H7 (cell line): ENCODE results near the gene C12orf57. TPM values are rescaled to one million over a fixed set of nuclear protein-coding genes. Genes with fewer than 3 reads are reported as not detected.
"Not testable (repeated sequence)": the region's sequence is repeated elsewhere in the genome, so short reads cannot be mapped to it uniquely, and the experiment has no call there.

Experiments used
- DNase-seq: peaks from one replicate; pipeline ENCODE4 v3.0.0; 2012
- H3K27me3 ChIP-seq: 2 replicates; pipeline ENCODE4 v1.6.0; 2011; ENCODE audit warnings: mild to moderate bottlenecking, low read length; ENCODE audit not compliant: control insufficient read depth, insufficient read depth
- H3K36me3 ChIP-seq: replicated peaks from 2 replicates; pipeline ENCODE4 v1.5.1; 2011; ENCODE audit warnings: low read length; ENCODE audit not compliant: control insufficient read depth, insufficient read depth
- H3K4me3 ChIP-seq: 2 replicates; pipeline ENCODE4 v1.5.1; 2011; ENCODE audit warnings: low read depth, mild to moderate bottlenecking, control low read depth, low read length, moderate library complexity; ENCODE audit not compliant: insufficient read depth
- total RNA-seq: library from RNA; depleted of rRNA; stranded (reverse); fragments of >200 nt; shearing (Covaris generic); gene quantifications from 2 replicates; pipeline ENCODE4 v1.2.3, GENCODE V29; 2014; rRNA removed

The C12orf57 gene, protein sequence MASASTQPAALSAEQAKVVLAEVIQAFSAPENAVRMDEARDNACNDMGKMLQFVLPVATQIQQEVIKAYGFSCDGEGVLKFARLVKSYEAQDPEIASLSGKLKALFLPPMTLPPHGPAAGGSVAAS
- 136 and 153 TPM in 2 replicates for total RNA-seq

DNA sequence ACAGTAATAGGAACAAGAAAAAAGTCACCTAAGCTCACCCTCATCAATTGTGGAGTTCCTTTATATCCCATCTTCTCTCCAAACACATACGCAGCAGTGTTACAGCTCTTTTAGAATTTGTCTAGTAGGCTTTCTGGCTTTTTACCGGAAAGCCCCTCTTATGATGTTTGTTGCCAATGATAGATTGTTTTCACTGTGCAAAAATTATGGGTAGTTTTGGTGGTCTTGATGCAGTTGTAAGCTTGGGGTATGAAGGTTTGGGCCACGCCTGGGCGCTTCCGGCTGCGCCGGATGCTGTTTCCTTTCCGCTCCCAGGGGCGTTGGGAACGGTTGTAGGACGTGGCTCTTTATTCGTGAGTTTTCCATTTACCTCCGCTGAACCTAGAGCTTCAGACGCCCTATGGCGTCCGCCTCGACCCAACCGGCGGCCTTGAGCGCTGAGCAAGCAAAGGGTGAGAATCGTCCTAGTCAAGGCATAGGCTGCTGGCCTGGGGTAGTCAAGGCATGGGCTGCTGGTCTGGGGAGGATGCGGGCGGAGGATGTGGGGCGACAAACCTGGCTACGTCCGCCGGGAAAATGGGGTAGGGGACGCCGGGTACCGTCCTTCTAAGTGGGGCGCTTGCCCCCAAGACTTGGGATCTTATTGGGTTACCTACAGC lies at the start of gene C12orf57, which contains the start of gene RNU7-1:
Gene C12orf57, plus strand, starts transcription at position 301 of the 659 bp plus-strand sequence. Its CDS starts 100 bp downstream, at position 401.
Gene RNU7-1, plus strand, starts transcription at position 95 of the 659 bp plus-strand sequence.
- Histone ChIP-seq H3K36me3 (peaks cover 9% of the 10 kb centered on the region), H3K4me3 (peak within 1 kb of the TSS; percentile 92), H3K27me3 (no peaks in the 10 kb centered on the region)
- peak; percentile 90 for DNase-seq

DNA sequence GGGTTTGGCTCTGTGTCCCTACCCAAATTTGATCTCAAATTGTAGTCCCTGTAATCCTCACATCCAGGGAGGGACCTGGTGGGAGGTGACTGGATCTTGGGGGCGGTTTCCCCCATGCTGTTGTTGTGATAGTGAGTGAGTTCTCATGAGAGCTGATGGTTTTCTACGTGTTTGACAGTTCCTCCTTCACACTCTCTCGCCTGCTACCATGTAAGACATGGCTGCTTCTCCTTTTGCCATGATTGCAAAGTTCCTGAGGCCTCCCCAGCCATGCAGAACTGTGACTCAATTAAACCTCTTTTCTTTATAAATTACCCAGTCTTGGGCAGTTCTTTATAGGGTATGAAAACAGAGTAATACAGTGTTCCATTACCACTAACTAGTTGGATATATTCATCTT lies 49.5 kb upstream of the C12orf57 start:
- no peak overlapping the region for H3K4me3 ChIP-seq
- H3K27me3 ChIP-seq, result no peaks in the 10 kb centered on the region
- no peaks in the 10 kb centered on the region for H3K36me3 ChIP-seq

DNA sequence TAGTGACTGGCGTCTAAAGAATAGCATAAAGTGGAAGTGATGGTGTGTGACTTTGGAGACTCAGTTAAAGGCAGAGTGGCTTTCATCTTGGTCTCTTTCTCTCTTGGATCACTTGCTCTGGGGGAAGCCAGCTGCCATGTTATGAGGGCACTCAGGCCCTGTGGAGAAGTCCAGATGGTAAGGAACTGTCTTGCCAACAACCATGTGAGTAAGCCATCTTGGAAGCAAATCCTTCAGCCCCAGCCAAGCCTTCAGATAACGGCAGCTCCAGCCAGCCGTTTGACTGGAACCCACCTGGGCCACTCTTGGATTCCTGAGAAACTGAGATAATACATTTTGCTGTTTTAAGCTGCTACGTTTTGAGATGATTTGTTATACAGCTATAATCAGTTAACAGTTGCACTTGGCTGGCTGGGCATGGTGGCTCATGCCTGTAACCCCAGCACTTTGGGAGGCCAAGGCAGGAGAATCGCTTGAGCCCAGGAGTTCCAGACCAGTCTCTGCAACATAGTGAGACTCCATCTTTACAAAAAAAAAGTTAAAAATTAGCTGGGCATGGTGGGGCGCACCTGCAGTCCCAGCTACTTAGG lies 46.9 kb upstream of the C12orf57 start:
- no peaks in the 10 kb centered on the region for H3K36me3 ChIP-seq
- DNase-seq, result no peak
- no peak overlapping the region for H3K4me3 ChIP-seq
- no peaks in the 10 kb centered on the region for H3K27me3 ChIP-seq

More for the DNA sequence above, 49.5 kb upstream of the C12orf57 start:
- no peak for DNase-seq

DNA sequence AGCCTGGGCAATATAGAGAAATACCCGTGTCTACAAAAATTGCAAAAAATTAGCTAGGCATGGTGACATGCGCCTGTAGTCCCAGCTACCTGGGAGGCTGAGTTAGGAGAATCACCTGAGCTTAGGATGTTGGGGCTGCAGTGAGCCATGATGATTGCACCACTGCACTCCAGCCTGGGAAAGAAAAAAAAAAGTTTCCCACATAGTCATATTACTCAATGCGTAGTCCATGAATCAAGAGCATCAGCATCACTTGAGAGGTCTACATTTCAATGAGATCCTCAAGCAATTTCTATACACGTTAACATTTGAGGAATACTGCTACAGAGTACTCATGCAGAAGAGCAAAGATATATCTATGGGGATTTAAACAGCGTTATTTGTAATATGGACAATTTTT lies 44.4 kb upstream of the C12orf57 start:
- Histone ChIP-seq H3K27me3 (no peaks in the 10 kb centered on the region), H3K36me3 (no peaks in the 10 kb centered on the region), H3K4me3 (no peak overlapping the region)
- no peak for DNase-seq

DNA sequence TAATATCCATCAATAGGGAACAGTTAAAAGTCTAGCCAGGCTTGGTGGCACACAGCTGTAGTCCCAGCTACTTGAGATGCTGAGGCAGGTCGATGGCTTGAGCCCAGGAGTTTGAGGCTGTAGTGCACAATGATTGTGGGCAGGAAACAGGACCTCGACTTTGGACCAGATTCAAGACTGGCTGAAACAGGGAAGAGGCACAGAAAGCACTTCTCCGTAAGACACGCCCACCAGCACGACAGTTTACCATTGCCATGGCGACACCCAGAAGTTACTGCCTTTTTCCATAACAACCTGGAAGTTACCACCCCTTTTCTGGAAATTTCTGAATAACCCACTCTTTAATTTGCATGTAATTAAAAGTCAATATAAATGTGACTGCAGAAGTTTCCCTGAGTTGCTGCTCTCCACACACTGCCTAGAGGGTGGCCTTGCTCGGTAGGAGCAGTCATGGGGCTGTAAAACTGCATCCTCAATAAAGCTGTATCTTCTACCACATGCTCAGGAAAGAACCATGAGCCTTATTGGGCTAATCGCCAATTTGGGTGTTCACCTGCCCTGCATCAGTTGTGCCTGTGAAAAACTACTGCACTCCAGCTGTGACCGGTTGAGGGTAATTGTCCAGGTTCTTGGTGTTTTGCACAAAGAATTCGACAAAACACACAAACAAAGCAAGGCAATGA lies 43.8 kb upstream of the C12orf57 start:
- no peaks in the 10 kb centered on the region for H3K27me3 ChIP-seq
- no peak for DNase-seq
- H3K4me3 ChIP-seq, result no peak overlapping the region
- H3K36me3 ChIP-seq, result no peaks in the 10 kb centered on the region

DNA sequence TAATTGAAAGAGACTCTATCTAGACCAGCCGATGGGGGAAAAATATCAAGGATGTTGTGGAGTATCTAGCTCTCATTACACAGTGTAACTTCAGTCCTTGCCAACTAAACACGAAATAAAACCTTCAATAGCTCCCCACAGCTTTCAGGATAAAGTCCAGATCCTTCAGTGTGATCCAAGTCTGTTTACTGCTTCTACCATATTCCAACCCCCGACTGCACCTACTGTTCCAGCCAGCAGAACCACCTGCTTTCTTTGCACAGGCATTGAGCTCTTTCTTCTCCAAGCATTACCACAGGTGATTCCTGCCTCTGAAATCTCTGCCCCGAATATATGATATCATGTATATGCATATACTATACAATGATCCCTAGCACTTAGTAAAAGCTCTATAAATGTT lies 41.4 kb upstream of the C12orf57 start:
- Histone ChIP-seq H3K4me3 (no peak overlapping the region), H3K27me3 (peaks cover 6% of the 10 kb centered on the region; the same call in 1 of the 2 replicates), H3K36me3 (no peaks in the 10 kb centered on the region)
- no peak for DNase-seq

DNA sequence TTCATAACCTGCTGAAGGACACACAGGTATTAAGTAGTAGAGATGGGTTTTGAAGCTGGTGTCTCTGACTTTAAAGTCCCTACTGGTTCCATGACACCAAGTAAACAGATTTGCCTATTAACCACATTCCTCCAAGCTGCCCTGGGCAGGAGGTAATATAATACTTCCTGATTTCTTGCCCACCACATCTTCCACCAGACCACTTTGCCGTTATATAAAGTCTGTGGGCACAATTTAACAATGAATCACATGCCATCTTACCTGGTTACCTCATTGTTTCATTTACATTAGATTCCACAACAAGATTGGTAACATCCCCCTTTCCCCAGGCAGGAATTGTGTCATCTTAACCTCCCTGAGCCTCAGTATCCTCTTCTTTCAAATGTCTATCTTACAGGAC lies 40.1 kb upstream of the C12orf57 start:
- Histone ChIP-seq H3K4me3 (no peak overlapping the region), H3K27me3 (peaks cover 6% of the 10 kb centered on the region; the same call in 1 of the 2 replicates), H3K36me3 (no peaks in the 10 kb centered on the region)
- DNase-seq, result no peak

DNA sequence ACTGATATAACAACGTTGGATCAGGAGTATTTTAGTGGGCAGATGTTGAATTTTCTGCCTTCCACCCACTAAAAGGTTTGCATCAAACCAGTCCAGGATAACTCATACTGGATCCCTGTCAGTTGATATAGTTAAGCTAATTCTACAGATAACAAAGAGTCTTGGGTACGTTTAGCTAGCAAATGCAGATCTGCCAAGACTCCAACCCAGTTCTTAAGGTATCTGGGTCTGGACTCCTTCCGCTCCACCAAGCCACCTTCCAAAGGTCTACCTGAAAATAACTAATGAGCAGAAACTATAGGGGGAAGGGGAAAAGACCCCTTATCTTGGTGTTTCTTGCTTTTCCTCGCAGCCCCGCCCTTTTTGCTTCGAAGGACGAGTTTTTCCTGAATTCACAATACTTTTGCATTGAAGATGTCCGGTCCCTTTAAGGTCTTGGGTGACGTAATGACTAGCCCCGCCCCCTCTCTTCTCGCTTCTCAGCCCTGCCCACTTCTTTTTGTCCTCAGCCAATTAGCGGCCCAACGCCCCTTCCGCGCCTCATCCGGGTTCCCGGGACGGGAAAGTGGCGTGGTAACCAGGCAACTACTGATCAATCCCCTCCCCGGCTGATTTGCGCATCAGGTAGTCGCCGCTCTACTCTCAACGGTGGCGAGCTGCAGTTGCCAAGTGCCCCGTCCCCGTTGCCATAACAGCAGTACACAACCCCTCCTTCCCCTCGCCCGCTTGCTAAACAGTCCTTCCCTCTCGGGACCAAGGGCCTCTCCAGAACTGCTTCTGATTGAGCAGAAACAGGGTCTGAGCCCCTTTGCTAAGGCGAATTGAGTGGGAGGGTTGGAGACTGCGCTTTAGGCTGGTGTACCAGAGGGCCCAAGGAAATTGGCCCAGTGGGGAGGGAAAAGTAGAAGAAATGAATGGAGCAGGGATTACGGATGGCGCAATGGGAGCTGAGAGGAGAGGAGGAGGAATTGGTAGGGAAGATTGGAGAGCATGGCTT lies 39.2 kb upstream of the C12orf57 start, which contains the start of gene LRRC23:
Gene LRRC23, plus strand, starts transcription at position 543 of the 997 bp plus-strand sequence. CDS start 812 bp downstream, outside the sequence.
- peak; percentile 82 for DNase-seq
- H3K4me3 ChIP-seq, result peak within 1 kb of the TSS; percentile 40
- peaks cover 6% of the 10 kb centered on the region; the same call in 1 of the 2 replicates for H3K27me3 ChIP-seq
- no peaks in the 10 kb centered on the region for H3K36me3 ChIP-seq

DNA sequence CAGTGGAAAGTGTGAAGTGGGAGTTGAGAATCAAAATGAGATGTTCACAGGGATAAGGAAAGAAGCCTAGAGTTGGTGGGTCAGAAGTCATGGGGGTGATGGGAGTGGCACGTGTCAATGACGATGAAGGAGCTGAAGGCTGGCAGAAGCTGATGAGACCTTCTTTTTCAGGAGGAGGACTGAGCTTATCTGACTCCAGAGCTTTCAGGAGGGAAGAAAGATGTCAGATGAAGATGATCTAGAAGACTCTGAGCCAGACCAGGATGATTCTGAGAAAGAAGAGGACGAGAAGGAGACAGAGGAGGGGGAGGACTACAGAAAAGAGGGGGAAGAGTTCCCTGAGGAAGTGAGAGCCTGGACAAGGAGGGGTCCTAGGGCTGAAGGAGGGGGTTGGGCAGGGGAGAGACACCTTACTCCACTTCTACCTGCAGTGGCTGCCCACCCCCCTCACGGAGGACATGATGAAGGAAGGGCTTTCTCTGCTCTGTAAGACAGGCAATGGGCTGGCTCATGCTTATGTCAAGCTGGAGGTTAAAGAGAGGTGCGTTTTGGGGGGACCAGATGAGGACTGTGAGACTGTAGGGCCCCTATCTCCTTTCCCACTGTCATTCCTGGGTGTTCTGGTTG lies 38.3 kb upstream of the C12orf57 start:
- DNase-seq, result no peak
- no peaks in the 10 kb centered on the region for H3K36me3 ChIP-seq
- peaks cover 6% of the 10 kb centered on the region; the same call in 1 of the 2 replicates for H3K27me3 ChIP-seq
- peak overlapping the region; percentile 40; the same call in 1 of the 2 replicates for H3K4me3 ChIP-seq

DNA sequence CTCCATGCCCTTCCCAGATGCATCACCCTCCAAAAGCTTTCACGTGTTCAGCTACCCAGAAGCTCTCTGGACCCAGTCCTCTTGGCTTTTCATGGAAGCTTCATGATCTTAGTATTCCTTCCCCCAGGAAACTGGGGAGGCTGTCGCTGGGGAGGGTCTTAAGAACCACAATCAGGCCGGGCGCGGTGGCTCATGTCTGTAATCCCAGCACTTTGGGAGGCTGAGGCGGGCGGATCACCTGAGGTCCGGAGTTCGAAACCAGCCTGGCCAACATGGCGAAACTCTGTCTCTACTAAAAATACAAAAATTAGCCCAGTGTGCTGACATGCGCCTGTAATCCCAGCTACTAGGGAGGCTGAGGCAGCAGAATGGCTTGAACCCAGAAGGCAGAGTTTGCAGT lies 35.7 kb upstream of the C12orf57 start:
- not testable (repeated sequence) for H3K27me3 ChIP-seq, H3K36me3 ChIP-seq, DNase-seq, H3K4me3 ChIP-seq

DNA sequence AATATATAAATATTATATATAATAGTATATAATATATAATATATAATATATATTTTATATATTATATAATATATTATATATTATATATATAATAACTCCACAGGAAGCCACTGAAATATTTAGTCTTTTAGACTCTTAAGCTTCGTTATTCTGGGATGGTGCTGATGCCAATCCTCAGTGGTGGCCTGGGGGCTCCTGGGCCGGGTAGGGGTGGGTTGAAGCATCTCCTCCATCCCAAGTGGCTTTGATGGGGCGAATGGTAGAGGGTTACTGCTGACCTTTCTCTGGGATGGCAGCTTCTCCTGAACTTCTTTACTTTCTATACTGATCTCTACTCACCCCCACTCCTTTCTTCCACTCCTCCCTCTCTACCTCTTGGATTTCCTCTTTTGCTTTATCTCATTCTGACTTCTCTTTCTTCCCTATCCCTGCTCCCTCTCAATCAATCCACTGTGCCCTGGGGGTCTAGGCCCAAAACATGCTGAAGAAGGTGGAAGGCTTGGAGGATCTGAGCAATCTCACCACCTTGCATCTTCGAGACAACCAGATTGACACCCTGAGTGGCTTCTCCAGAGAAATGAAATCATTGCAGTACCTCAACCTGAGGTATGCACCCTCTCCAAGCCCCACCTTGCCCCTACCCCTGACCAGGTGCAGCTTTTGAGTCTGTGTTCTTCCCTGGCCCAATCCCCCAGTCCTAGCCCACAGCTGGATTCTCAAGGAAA lies 34.2 kb upstream of the C12orf57 start:
- no peak for DNase-seq
- H3K27me3 ChIP-seq, result peaks cover 13% of the 10 kb centered on the region
- H3K36me3 ChIP-seq, result no peaks in the 10 kb centered on the region
- no peak overlapping the region for H3K4me3 ChIP-seq

DNA sequence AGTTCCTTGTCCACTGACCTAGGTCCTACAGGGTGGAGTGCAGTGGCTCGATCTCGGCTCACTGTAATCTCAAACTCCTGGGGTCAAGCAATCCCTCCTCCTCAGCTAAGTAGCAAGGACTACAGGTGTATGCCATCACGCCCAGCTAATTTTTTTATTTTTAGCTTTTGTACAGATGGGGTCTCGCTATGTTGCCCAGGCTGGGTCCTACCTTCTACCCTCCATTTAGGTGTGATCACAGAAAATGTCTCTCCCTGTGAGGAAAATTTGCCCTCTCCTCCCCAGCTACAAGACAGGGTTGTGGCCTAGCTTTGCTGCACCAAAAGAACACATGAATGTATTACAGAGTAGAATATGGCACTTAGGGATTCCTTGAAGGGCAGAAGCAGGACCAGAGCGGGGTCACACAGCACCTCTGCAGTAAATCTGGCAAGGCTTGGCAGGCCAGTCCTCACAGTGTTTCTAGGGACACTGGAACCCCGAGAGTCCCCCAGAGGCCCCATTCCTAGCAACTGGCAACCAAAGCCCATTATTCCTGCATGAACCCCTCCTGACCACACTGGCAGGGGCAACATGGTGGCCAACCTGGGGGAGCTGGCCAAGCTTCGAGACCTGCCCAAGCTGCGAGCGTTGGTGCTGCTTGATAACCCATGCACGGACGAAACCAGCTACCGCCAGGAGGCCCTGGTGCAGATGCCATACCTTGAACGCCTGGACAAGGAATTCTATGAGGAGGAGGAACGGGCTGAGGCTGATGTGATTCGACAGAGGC lies 31.5 kb upstream of the C12orf57 start:
- peaks cover 10% of the 10 kb centered on the region for H3K27me3 ChIP-seq
- no peak for DNase-seq
- peaks cover 10% of the 10 kb centered on the region for H3K36me3 ChIP-seq
- no peak overlapping the region for H3K4me3 ChIP-seq
